Skeletal muscle tissue (tissue), 4 donors: ENCODE data around the gene RPL3. TPM values are rescaled to one million over a fixed set of nuclear protein-coding genes. Genes with fewer than 3 reads are reported as not detected.

ENCODE experiments used
- H3K27ac ChIP-seq: one replicate; pipeline ENCODE4 v1.7.0; 2013; ENCODE audit warnings: mild to moderate bottlenecking, low read depth, low read length, inconsistent platforms
- H3K27me3 ChIP-seq, 3 donors: one replicate each; pipeline ENCODE4 v1.7.0; 2013; ENCODE audit warnings: low read length in 3 of 3; ENCODE audit not compliant: control insufficient read depth in 3 of 3, insufficient read depth in 3 of 3
- H3K36me3 ChIP-seq, 3 donors: one replicate each; pipeline ENCODE4 v1.7.0; 2013; ENCODE audit warnings: low read length in 3 of 3; ENCODE audit not compliant: control insufficient read depth in 3 of 3, insufficient read depth in 3 of 3
- H3K4me1 ChIP-seq, 3 donors: one replicate each; pipeline ENCODE4 v1.7.0; 2013; ENCODE audit warnings: low read length in 3 of 3, mild to moderate bottlenecking in 3 of 3; ENCODE audit not compliant: control insufficient read depth in 3 of 3, insufficient read depth in 3 of 3
- H3K4me3 ChIP-seq, 3 donors: one replicate each; pipeline ENCODE4 v1.7.0; 2013; ENCODE audit warnings: low read length in 3 of 3
- H3K9ac ChIP-seq, 3 donors: one replicate each; pipeline ENCODE4 v1.7.0; 2013; ENCODE audit warnings: low read length in 3 of 3, mild to moderate bottlenecking in 3 of 3, moderate library complexity in 2 of 3, low read depth in 1 of 3
- H3K9me3 ChIP-seq, 3 donors: one replicate each; pipeline ENCODE4 v1.7.0; 2013; ENCODE audit warnings: low read length in 3 of 3; ENCODE audit not compliant: control insufficient read depth in 3 of 3
- total RNA-seq: library from RNA; depleted of rRNA; stranded (reverse); fragments of >200 nt; gene quantifications from one replicate; pipeline ENCODE4 v1.2.3, GENCODE V29; 2014
- donor health status: Osteomylitis.

RPL3 gene
- total RNA-seq, 1 donor from 2014 or later = 2,602 TPM

DNA sequence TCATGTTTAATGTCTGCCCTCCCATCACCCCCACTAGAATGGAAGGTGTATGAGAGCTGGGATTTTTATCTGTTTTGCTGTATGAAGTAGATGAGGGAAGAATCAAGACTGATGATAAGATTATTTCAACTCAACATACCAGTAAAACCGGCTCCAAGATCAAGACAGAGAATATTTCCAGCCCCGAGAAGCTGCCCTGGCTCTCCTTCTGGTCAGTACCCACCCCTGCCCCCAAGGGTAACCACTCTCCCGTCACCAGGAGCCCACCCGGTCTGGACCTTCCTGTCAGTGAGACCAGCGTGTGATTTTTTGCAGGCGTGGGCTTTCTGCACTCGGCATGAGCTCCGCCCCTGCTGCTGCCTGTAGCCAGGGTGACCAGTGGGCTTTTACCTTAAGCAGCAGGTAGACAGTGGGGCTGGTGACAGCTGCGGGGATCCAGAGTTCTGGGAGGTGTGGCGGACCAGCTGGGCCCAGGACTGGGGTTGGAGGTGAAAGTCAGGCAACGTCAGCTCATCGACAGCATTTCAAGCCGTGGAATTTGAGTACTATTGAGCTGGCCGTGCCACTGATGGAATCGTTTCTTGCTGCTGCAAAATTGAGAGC lies 25.6 kb downstream of the RPL3 start:
- Histone ChIP-seq H3K27ac (no peak overlapping the region), H3K4me1 (peaks cover 49 to 54% (median 53%) of the 10 kb centered on the region in 3 donors), H3K36me3 (no peaks in the 10 kb centered on the region), H3K4me3 (no peak overlapping the region), H3K27me3 (no peaks in the 10 kb centered on the region), H3K9ac (no peak overlapping the region), H3K9me3 (no peaks in the 10 kb centered on the region)

DNA sequence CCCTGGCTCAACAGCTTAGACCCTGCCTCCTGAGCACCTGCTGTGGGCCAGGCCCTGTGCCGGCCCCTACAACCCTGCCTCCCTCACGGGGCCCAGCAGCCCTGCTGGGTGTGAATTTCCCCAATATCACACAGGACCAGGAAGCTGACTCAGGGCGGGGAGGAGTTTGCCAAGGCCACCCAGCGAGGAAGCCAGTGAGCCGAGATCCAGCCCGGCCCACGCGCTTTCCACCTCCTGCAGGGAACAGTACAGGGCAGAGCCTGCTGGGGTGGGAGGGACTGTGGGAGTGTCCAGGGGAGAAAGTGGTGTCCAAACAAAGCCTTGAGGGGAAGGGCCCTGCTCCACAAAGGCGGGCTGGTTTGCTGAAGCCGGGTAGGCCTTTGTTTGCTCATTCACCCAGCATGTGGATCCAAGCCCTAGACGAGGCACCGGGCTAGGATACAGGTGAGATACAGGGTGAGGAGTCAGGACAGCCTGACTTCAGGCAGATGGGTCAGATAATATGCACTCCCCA lies 26.8 kb downstream of the RPL3 start:
- Histone ChIP-seq H3K27me3 (no peaks in the 10 kb centered on the region), H3K36me3 (no peaks in the 10 kb centered on the region), H3K4me3 (no peak overlapping the region), H3K9ac (peak overlapping the region; percentile 43 to 53 (median 45)), H3K27ac (peak overlapping the region; percentile 74), H3K9me3 (no peaks in the 10 kb centered on the region), H3K4me1 (peaks cover 40 to 45% (median 44%) of the 10 kb centered on the region in 3 donors)

DNA sequence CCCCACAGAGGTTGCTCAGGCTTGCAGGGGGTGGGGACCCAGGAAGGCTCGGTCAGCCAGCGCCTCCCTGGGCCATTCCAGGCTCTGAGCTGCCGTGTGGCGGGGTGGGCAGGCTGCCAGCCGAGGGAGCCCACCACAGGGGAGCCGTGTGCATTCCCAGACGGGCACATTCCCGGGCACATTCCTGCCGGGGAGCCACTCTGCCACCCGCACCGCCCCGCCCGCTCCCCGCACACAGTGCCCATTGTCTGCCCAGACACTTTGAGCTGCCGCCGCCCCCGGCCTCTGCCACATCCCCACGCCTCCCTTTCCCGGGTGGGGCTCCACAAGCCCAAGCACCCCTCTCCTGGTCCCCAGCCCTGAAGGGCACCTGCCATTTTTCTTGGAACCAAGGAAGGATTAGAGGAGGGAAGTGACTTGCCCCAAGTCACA lies 27.4 kb downstream of the RPL3 start:
- Histone ChIP-seq H3K4me3 (no peak overlapping the region), H3K36me3 (no peaks in the 10 kb centered on the region), H3K27ac (peak overlapping the region; percentile 74), H3K27me3 (no peaks in the 10 kb centered on the region), H3K4me1 (peaks cover 35 to 39% (median 38%) of the 10 kb centered on the region in 3 donors), H3K9ac (peak overlapping the region; percentile 33 to 53 (median 43)), H3K9me3 (no peaks in the 10 kb centered on the region)

DNA sequence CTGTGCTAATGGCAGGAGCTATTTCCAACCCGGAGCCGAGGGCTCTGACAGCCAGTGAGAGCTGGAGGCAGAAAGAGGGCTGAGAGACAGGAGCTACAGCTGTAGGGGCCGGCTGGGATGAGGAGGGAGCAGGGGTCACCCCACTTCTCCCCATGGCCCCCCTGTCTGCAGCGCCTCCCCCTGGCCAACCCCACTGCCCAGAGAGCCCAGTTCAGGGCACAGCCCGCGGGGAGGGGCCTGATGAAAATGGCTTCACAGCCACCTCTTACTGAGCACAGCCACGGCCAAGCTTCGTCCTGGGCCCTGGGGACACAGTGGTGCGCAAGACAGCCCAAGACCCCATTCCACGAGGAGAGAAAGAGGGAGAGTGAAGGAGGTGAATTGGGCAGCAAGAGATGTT lies 27.9 kb downstream of the RPL3 start:
- Histone ChIP-seq H3K4me1 (peaks cover 32 to 37% (median 36%) of the 10 kb centered on the region in 3 donors), H3K27me3 (no peaks in the 10 kb centered on the region), H3K36me3 (no peaks in the 10 kb centered on the region), H3K4me3 (no peak overlapping the region), H3K9ac (peak overlapping the region in 2 of 3 donors; percentile 57 to 69), H3K27ac (peak overlapping the region; percentile 74), H3K9me3 (no peaks in the 10 kb centered on the region)

DNA sequence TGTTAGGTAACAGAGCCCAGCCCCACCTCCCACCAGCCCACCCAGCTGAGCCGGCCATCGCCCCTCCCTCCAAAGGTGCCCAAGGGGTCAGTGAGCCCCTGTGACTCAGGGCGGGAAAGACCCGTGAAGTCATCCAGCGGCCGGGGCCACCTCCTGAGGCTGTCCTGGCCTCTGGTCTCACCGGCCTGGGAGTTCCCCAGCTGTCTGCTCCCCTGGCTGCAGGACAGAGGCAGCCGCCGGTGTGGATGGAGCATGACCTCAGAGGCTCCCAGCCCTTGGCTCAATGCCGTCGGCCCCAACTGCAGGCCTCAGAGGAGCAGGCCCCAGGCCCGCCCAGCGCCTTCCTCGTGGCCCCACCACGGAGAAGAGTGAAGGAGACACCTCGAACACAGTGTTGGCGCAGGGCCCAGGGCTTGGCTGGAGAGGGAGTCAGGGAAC lies 28.7 kb downstream of the RPL3 start:
- Histone ChIP-seq H3K27ac (peak overlapping the region; percentile 74), H3K36me3 (no peaks in the 10 kb centered on the region), H3K27me3 (no peaks in the 10 kb centered on the region), H3K9ac (peak overlapping the region; percentile 40 to 69 (median 57)), H3K9me3 (no peaks in the 10 kb centered on the region), H3K4me1 (peaks cover 32 to 37% (median 36%) of the 10 kb centered on the region in 3 donors), H3K4me3 (peak overlapping the region in 1 of 3 donors; percentile 41)

DNA sequence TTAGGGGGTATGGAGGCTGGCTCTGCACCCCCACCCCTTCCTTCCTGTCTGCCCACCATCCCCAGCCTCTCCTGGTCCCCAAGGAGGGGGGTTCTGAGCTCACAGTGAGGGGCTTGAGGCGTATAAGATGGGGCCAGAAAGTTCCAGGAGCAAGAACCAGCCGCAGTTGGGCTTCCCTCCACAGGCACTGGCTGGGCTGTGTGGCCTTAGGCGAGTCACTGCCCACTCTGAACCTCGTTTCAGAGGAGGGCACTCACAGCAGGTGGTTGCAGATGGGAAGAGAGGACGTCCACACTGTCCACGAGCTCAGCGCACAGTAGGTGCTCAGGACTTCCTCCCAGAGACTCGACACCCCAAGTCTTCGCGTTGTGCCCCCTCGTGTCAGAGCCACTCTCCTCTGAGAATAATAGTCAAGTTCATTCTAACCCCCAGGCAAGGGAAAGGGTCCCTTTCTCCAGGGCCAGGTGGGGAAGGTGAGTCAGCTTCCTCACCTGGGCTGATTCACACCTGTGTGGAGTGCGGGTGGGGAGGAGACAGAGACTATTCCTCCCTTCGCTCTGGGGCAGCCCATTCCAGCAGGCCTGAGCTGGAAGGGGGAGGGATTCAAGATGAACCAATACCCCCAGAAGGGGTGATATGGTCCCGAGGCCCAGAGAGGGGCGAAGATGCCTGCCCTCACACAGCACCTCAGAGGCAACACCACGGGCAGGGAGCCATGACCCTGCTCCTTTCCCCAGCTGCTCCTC lies 29.3 kb downstream of the RPL3 start:
- Histone ChIP-seq H3K9me3 (no peaks in the 10 kb centered on the region), H3K36me3 (no peaks in the 10 kb centered on the region), H3K4me3 (peak overlapping the region in 1 of 3 donors; percentile 41), H3K27me3 (no peaks in the 10 kb centered on the region), H3K4me1 (peaks cover 32 to 37% (median 36%) of the 10 kb centered on the region in 3 donors), H3K27ac (peak overlapping the region; percentile 74), H3K9ac (peak overlapping the region; percentile 13 to 69 (median 40))

DNA sequence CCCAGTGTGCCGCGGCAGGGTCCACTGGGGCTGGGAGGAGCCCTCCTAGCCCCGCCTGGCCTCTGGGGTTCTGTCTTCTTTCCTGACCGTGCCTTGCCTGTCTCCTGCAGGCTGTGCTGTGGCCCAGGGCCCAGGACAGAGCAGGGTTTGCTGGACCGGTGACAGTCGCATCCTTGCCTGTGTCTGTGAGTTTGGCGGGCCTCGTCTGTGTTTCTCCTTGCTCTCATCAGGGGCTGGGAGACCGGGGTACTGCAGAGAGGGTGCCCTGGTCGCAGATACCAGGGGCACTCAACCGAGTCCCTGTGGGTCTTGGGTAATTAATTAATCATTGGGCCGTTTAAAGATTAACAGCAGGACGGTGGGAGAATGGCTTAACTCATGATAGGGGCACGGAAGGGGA lies 29.9 kb downstream of the RPL3 start:
- H3K4me3 ChIP-seq = no peak overlapping the region
- H3K9me3 ChIP-seq = peaks cover 0 to 5% (median 0%) of the 10 kb centered on the region in 3 donors
- H3K9ac ChIP-seq = peak overlapping the region in 1 of 3 donors; percentile 33
- peaks cover 32 to 37% (median 36%) of the 10 kb centered on the region in 3 donors for H3K4me1 ChIP-seq
- H3K36me3 ChIP-seq = no peaks in the 10 kb centered on the region
- no peak overlapping the region for H3K27ac ChIP-seq
- H3K27me3 ChIP-seq = no peaks in the 10 kb centered on the region

DNA sequence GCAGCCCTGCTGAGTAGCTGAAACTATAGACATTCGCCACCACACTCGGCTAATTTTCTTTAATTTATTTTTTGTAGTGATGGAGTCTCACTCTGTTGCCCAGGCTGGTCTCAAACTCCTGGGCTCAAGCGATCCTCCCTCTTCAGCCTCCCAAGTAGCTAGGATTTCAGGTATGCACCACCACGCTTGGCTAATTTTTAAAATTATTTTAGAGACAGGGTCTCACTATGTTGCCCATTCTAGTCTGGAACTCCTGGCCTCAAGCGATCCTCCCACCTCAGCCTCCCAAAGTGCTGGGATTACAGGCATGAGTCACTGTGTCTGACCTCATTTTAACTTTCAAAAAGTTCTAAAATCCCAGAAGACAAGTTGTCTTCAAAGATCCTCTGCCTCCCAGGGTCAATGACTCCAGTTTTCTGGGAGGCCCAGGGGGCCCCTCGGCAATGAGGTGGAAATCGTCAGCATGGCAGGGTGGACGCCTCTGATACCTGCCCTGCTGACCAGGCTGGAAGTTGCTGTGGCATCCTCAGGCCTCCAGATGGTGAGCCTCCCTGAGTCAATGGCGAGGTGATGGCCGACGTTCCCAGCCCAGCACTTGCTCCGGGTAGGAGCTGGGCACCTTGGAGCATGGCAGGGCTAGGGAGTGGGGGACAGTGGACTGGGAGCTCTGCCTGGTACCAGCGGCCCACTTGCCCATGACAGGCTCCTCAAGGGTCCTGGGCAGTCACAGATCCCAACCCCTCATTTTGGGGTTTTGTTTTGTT lies 31.1 kb downstream of the RPL3 start:
- no peak overlapping the region for H3K4me3 ChIP-seq
- H3K9ac ChIP-seq = no peak overlapping the region
- no peaks in the 10 kb centered on the region for H3K36me3 ChIP-seq
- peaks cover 43 to 48% (median 47%) of the 10 kb centered on the region in 3 donors for H3K4me1 ChIP-seq
- H3K9me3 ChIP-seq = peaks cover 0 to 5% (median 0%) of the 10 kb centered on the region in 3 donors
- H3K27me3 ChIP-seq = no peaks in the 10 kb centered on the region
- no peak overlapping the region for H3K27ac ChIP-seq

DNA sequence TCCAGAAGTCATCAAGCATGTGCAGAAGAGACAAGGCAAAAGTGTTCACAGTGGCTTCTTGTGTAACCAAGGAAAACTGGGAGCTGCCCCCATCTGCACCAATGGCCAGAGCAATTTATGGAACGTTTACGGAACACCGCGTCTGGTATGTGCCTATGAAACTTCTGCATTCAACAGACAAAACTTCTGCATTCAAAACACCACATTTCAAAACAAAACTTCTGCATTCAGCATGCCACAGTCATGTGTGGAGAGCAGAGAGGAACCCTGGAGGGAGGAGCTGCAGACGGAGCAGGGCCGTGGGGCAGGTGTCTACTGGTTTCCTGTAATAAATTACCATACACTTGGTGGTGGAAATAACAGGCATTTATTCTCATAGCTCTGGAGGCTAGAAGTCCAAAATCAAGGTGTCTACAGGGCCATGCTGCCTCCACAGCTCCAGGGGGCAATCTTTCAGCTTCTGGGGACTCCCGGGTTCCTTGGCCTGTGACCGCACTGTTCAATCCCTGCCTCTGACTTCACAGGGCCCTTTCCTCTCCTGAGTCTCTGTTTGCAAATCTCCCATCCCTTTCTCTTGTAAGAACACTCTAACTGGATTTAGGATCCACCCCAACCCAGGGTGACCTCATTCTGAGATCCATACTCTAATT lies 32.2 kb downstream of the RPL3 start:
- Histone ChIP-seq H3K27ac (no peak overlapping the region), H3K4me1 (peaks cover 47 to 53% (median 51%) of the 10 kb centered on the region in 3 donors), H3K9ac (no peak overlapping the region), H3K4me3 (no peak overlapping the region), H3K27me3 (no peaks in the 10 kb centered on the region), H3K9me3 (peaks cover 0 to 5% (median 0%) of the 10 kb centered on the region in 3 donors), H3K36me3 (no peaks in the 10 kb centered on the region)
